PFSK-1 (cell line): ENCODE data around the gene DHRS12.

Experiments
- FOXP2 ChIP-seq: optimal IDR thresholded peaks from 2 replicates; pipeline ENCODE3; 2011; ENCODE audit warnings: borderline replicate concordance, control low read depth, inconsistent platforms; ENCODE audit not compliant: insufficient read depth; ENCODE audit errors: extremely low read length, extremely low read depth
- POLR2AphosphoS5 ChIP-seq: IDR thresholded peaks from 2 replicates; pipeline ENCODE4 v1.6.1; 2012; ENCODE audit warnings: low read depth, mild to moderate bottlenecking, control low read depth, low read length, moderate library complexity
- SIN3A ChIP-seq: IDR thresholded peaks from 2 replicates; pipeline ENCODE4 v1.6.1; 2012; ENCODE audit warnings: mild to moderate bottlenecking, low read length, moderate library complexity, borderline replicate concordance; ENCODE audit not compliant: insufficient read depth
- TAF1 ChIP-seq: IDR thresholded peaks from 2 replicates; pipeline ENCODE4 v1.6.1; 2012; ENCODE audit warnings: low read length, control low read depth, borderline replicate concordance; ENCODE audit not compliant: insufficient read depth
- TF ChIP-seq, protein P1 (sequence below), 2 experiments: IDR thresholded peaks; 2 replicates each; pipeline versions ENCODE4 v1.6.1 to v1.8.0; 2011 to 2012; ENCODE audit warnings: low read depth in 2 of 2, low read length in 2 of 2, control low read depth in 1 of 2, inconsistent platforms in 1 of 2, mild to moderate bottlenecking in 1 of 2, moderate library complexity in 1 of 2; ENCODE audit not compliant: insufficient read depth in 1 of 2

The DHRS12 gene

GRCh38 chr13:51807041-51807440 lies 3.1 kb upstream of the DHRS12 start:
- TF ChIP-seq POLR2AphosphoS5, result no peak
- TF ChIP-seq, protein P1, sequence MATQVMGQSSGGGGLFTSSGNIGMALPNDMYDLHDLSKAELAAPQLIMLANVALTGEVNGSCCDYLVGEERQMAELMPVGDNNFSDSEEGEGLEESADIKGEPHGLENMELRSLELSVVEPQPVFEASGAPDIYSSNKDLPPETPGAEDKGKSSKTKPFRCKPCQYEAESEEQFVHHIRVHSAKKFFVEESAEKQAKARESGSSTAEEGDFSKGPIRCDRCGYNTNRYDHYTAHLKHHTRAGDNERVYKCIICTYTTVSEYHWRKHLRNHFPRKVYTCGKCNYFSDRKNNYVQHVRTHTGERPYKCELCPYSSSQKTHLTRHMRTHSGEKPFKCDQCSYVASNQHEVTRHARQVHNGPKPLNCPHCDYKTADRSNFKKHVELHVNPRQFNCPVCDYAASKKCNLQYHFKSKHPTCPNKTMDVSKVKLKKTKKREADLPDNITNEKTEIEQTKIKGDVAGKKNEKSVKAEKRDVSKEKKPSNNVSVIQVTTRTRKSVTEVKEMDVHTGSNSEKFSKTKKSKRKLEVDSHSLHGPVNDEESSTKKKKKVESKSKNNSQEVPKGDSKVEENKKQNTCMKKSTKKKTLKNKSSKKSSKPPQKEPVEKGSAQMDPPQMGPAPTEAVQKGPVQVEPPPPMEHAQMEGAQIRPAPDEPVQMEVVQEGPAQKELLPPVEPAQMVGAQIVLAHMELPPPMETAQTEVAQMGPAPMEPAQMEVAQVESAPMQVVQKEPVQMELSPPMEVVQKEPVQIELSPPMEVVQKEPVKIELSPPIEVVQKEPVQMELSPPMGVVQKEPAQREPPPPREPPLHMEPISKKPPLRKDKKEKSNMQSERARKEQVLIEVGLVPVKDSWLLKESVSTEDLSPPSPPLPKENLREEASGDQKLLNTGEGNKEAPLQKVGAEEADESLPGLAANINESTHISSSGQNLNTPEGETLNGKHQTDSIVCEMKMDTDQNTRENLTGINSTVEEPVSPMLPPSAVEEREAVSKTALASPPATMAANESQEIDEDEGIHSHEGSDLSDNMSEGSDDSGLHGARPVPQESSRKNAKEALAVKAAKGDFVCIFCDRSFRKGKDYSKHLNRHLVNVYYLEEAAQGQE (IDR thresholded peaks at IDR 0.05; ENCODE audit: insufficient read depth in 1 of 2, low read depth in 2 of 2, low read length in 2 of 2), result no peak
- no peak for TF ChIP-seq FOXP2
- no peak for TF ChIP-seq TAF1
- no peak for TF ChIP-seq SIN3A

DNA sequence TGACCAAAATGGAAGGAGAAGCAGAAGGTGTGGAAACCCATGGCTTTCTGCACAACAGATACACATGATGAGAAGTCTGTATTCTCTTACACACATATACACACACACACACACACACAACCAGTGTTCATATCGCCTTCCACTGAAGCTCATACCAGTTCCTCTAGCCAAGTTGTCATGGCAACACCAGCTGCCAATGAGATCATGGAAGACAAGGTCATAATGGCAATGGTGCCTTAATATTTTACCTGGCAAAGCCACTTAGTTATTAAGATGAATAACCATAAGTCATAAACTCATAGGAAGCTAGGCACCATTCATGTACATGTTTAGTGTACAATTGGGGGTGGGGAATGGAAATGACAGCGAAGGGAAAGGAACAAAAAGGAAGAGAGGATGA lies 2.6 kb upstream of the DHRS12 start:
- TF ChIP-seq SIN3A (no peak), POLR2AphosphoS5 (no peak), FOXP2 (no peak), TAF1 (no peak)

DNA sequence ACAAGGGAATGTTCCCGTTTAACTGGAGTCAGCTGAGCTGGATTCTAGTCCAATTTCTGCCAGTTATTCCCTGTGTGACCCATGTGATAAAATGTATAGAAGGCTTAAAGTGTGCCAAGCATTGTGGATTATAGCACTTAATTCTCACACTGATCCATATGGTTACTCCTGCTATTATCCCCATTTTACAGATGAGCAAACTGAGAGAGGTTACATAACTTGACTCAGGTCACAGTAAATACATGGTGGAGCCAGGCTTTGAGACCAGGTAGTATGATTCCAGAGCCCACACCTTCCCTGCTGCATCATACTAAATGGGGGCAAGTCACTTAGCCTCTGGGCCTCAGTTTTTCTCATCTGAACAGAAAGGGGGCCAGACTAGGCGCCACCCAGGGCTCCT lies 2.0 kb upstream of the DHRS12 start:
- TF ChIP-seq, protein P1 (IDR thresholded peaks at IDR 0.05; ENCODE audit: insufficient read depth in 1 of 2, low read depth in 2 of 2, low read length in 2 of 2), result no peak
- no peak for TF ChIP-seq POLR2AphosphoS5
- no peak for TF ChIP-seq SIN3A
- TF ChIP-seq TAF1, result no peak
- TF ChIP-seq FOXP2, result no peak

- TF ChIP-seq, protein P1 (IDR thresholded peaks at IDR 0.05; ENCODE audit: insufficient read depth in 1 of 2, low read depth in 2 of 2, low read length in 2 of 2), result no peak
- TF ChIP-seq FOXP2 (no peak), TAF1 (no peak), POLR2AphosphoS5 (no peak), SIN3A (no peak)
These were observed 1.4 kb upstream of the DHRS12 start for GRCh38 chr13:51805313-51805712.

- TF ChIP-seq POLR2AphosphoS5 (no peak), SIN3A (no peak), FOXP2 (no peak)
- TF ChIP-seq, protein P1 (IDR thresholded peaks at IDR 0.05; ENCODE audit: insufficient read depth in 1 of 2, low read depth in 2 of 2, low read length in 2 of 2), result no peak
These were observed 571 bp upstream of the DHRS12 start for GRCh38 chr13:51804295-51805172.
